ENCODE measurements around the gene NPTN.

Gene NPTN

DNA sequence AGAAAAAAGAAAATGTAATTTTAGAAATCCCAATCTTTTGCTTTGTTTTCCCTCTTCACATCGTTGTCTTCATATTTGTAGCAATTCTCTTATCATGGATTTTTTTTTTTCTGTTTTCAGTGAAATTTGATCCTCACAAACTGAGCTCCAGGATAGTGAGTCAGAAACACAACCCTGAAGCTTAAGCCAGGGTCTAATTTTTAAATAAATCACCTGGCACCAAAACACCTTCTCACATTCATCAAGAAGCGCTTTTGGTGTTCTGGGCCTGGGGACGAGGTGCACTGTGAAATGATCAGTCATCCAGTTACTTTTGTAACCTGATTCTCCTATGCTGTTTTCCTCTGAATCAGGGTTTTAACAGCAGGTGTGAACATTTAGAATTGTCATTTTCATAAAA lies 102.5 kb downstream of the NPTN start:
- in situ Hi-C loops (cut with HindIII; ENCODE audit: low sequenced_read_pairs): no loop called here

DNA sequence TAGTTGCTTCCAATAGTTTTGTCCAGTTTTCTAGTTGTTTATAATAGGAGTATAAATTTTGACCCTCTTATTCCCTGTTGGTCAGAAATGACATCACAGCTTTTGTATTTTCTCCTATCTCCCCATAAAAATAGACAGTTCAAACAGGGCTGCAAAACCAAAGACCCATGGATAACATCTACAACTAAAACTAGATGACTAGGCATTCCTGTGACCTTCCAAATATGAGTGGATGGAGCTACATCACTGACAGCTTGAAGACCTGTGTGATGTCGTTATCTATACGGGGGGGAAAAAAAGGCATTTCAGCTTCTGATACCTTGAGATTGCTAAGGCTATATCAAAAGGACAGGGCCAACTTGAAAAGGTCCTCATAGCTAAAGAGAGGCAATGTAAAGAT lies 105.6 kb downstream of the NPTN start:
- in situ Hi-C loops (cut with HindIII; ENCODE audit: low sequenced_read_pairs): loop anchor here (10.0 kb wide), 1 partner anchor 157 kb away; the partner anchor contains the start of gene CD276

DNA sequence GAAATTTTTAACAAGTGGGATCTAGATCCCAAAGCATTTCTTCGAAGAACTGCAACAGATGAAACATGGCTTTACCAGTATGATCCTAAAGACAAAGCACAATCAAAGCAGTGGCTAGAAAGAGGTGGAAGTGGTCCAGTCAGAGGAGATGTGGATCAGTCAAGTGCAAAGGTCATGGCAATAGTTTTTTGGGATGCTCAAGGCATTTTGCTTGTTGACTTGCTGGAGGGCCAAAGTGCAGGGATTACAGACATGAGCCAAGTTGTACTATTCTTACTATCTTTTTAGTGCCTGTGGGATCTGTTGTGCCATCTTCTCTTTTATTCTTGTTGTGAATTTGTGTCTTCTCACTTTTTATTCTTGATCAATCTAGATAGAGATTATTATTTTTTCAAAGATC lies 108.3 kb downstream of the NPTN start:
- in situ Hi-C loops (cut with HindIII; ENCODE audit: low sequenced_read_pairs): loop anchor here (10.0 kb wide), 1 partner anchor 160 kb away; the partner anchor contains the start of gene CD276

DNA sequence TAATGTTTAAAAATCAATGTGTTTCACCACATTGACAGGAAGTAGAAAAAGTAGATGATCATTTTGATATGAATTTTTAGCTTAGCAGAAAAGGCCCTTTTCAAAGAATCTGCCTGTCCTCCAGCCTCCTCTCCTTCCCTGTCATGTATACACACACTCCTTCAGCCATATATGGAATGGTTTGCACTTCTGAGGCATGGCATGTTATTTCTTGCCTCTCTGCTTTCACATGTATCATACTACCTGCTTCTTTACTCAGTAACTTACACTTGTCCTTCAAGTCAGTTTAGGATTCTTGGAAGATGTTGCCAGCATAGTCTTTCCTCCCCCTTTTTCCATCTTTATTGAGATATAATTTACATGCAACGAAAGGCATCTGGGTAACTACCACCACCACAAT lies 111.2 kb downstream of the NPTN start:
- in situ Hi-C loops (cut with HindIII; ENCODE audit: low sequenced_read_pairs): loop anchor here (10.0 kb wide), 1 partner anchor 163 kb away; the partner anchor contains the start of gene CD276

DNA sequence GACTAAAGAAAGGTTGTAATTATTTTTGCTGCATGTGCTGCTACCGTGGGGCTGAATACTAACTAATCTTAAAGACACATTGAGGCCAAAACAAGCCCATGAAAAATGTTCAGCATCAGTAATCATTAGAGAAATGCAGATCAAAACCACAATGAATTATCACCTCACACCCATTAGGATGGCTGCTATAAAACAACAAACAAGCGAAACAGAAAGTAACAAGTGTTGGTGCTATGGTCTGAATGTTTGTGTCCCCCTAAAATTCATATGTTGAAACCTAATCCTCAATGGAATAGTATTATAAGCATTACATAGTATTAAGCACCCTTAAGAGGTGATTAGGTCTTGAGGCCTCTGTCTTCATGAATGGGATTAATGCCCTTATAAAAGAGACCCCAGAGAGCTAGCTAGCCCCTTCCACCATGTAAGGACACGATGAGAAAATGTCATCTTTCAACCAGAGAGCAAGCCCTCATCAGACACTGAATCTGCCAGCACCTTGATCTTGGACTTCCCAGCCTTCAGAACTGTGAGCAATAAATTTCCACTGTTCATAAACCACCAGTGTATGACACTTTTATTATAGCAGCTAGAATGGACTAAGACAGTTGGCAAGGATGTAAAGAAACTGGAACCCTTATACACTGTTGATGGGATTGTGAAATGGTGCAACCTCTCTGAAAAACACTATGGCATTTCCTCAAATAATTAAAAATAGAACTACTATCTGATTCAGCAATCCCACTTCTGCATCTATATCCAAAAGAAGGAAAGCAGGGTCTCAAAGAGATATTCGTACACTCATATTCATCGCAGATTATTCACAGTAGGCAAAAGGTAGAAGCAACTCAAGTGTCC lies 114.1 kb downstream of the NPTN start:
- in situ Hi-C loops (cut with HindIII; ENCODE audit: low sequenced_read_pairs): no loop called here

DNA sequence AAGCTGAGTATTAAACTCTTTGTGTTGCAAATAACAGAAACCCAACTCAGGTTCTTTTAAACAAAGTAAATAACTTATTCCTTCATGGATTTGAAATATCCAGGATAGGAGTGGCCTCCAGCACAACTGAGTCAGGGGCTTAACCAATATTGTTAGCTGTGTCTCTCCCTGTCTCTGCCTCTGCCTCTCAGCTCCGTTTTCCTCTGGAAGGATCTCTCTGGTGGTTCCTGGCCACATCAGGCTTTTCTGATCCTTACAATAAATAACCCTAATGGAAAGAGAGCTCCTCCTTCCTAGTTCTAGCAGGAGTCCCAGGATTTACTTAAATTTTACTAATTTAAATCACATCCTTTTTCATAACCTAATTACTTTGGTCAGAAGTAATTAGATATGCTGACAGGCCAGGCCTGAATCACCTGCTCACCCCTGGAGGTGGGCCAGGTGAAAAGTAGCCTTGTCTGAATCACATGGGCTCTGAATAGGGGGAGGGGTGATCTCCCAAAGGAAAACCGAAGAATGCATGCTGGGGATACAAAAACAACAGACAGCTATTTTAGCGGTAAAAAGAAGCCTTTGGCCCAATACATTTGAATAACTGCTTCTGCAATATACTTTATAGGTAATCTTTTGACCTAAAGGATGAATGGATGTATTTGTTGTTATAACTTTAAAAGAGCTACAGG lies 114.9 kb downstream of the NPTN start:
- in situ Hi-C loops (cut with HindIII; ENCODE audit: low sequenced_read_pairs): no loop called here

DNA sequence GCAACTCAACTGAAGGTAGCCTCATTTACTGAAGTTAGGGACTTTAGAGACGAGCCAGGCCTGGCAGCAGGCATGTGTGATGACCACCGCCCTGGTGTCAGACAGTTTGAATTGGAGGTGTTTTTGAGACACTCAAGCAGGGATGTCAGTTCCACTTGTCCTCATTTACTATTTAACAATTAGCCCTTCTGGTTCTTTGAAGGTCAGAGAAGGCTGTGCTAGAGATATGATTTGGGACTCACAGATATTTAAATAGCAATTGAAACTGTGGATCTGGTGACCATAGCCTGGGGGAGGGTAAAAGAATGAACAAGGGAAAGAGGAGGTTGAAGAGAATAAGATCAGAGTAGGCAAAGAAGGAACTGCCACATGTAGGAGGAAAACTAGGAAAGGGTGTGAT lies 115.6 kb downstream of the NPTN start:
- in situ Hi-C loops (cut with HindIII; ENCODE audit: low sequenced_read_pairs): no loop called here

DNA sequence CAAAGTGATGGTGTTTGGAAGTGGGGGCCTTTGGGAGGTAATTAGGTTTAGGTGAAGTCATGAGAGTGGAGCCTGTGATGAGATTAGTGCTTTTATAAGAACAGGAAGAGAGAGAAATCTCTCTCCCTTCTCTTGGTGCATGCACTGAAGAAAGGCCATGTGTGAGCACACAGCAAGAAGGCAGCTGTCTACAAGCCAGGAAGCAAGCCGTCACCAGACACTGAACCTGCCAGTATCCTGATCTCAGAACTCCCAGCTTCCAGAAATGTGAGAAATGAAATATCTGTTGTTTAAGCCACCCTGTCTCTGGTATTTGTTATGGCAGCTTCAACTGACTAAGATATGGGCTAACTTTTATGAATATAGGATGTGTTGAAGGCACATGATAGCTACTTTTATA lies 117.7 kb downstream of the NPTN start:
- in situ Hi-C loops (cut with HindIII; ENCODE audit: low sequenced_read_pairs): no loop called here
